Pancreas (tissue), 10 donors: ENCODE data around the gene PHIP. TPM values are rescaled to one million over a fixed set of nuclear protein-coding genes. Genes with fewer than 3 reads are reported as not detected.

ENCODE experiments used
- ATAC-seq, 4 donors: fragments of 200-7000 bp; cut with Tn5 transposase; one replicate each; pipeline versions ENCODE4 v1.8.0 to v1.9.1; 2020; ENCODE audit warnings: mild to moderate bottlenecking in 4 of 4, moderate library complexity in 4 of 4
- DNase-seq, 6 donors: peaks; one replicate each; pipeline ENCODE4 v3.0.0-alpha.2; 2020
- FAIRE-seq: peaks from 2 replicates; lab custom pipeline; 2012; peaks lifted over from hg19 to GRCh38; lab: Jason Lieb, UNC
- H3K27ac ChIP-seq, 4 donors: fragments of 200-600 bp; sonication (generic); 1 replicate in 3 of 4; 2 replicates in 1 of 4; pipeline versions ENCODE4 v1.5.0 to v1.8.0; 2020
- H3K27me3 ChIP-seq, 4 donors: fragments of 200-600 bp; one replicate each; pipeline ENCODE4 v1.8.0; 2021
- H3K36me3 ChIP-seq, 3 donors: fragments of 200-600 bp; sonication (generic) in 1 of 3; one replicate each; pipeline versions ENCODE4 v1.5.0 to v1.8.0; 2020 to 2021
- H3K4me1 ChIP-seq, 3 donors: fragments of 200-600 bp; one replicate each; pipeline ENCODE4 v1.8.0; 2021
- H3K4me3 ChIP-seq, 4 donors: fragments of 200-600 bp; sonication (generic) in 2 of 4; one replicate each; pipeline versions ENCODE4 v1.5.0 to v1.8.0; 2020 to 2021
- H3K9me3 ChIP-seq, 4 donors: fragments of 200-600 bp; one replicate each; pipeline ENCODE4 v1.8.0; 2021
- WGBS, 2 donors: extraction: QIAGEN DNeasy Blood & Tissue Kit; methylation state at CpG; one replicate each; pipeline ENCODE4 v1.1.7; 2013; 5-methylcytosine and 5-hydroxymethylcytosine counted together
- intact Hi-C, 3 donors: fragments of 100-400 bp; cut with DNase I; formaldehyde crosslinking; loops; one replicate each; pipeline versions ENCODE4 v1.11.1 to v1.14.2; 2022
- polyA plus RNA-seq, 2 donors: library from polyadenylated mRNA; stranded (reverse); fragments of 200-250 nt; gene quantifications; one replicate each; pipeline ENCODE4 v1.2.3, GENCODE V29; 2013
- total RNA-seq, 6 donors: library from RNA; stranded (reverse); fragmentation: NEBNext Ultra II Directional in 4 of 6; extraction: Animal tissue kit (Norgen Biotek cat#: 25700) in 4 of 6; gene quantifications; one replicate each; pipeline versions ENCODE4 v1.2.1 to v1.2.4, GENCODE V29; 2021 to 2023
- TF ChIP-seq, protein P1 (sequence below), 4 donors: fragments of 200-600 bp; sonication (generic) in 3 of 4; IDR thresholded peaks; one replicate each; pipeline versions ENCODE4 v1.5.0 to v1.8.0; 2021; ENCODE audit warnings: antibody characterized with exemption in 4 of 4
- donor health status: healthy with polysubstance abuse.
- donor health status: DM: no; HTN: no; CAD: no; lungs with moderate emphysema.
- donor health status: DM: no; HTN: no; CAD: no.
- donor health status: control.
- donor health status: control.
- donor health status: Bipolar disorder and iron deficiency.
- donor health status: DM: yes; HTN: yes; CAD: no.
- donor health status: DM: no; HTN: no; CAD: no.
- donor health status: DM: no; HTN: no; CAD: no.
- donor health status: DM: yes; HTN: yes; CAD: no.

Gene PHIP
- total and polyA plus RNA-seq, 8 donors, result 8.3 to 17.9 (median 11.0) TPM

DNA sequence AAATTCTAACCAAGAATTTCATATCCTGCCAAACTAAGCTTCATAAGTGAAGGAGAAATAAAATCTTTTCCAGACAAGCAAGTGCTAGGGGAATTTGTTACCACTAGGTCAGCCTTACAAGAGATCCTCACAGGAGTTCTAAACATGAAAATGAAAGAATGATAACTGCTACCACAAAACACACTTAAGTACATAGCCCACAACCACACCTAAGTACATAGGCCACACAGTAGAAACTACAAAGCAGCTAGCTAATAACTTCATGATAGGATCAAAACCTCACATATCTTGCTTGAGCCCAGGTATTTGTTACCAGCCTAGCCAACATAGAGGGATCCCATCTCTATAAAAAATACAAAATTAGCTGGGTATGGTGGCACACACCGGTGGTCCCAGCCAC lies 160.3 kb downstream of the PHIP start:
- Histone ChIP-seq H3K4me1 (no peaks in the 10 kb centered on the region), H3K36me3 (no peaks in the 10 kb centered on the region), H3K4me3 (no peak overlapping the region), H3K9me3 (no peaks in the 10 kb centered on the region), H3K27me3 (no peaks in the 10 kb centered on the region), H3K27ac (no peak overlapping the region)
- intact Hi-C loops, result no loop called here
- TF ChIP-seq, protein P1, sequence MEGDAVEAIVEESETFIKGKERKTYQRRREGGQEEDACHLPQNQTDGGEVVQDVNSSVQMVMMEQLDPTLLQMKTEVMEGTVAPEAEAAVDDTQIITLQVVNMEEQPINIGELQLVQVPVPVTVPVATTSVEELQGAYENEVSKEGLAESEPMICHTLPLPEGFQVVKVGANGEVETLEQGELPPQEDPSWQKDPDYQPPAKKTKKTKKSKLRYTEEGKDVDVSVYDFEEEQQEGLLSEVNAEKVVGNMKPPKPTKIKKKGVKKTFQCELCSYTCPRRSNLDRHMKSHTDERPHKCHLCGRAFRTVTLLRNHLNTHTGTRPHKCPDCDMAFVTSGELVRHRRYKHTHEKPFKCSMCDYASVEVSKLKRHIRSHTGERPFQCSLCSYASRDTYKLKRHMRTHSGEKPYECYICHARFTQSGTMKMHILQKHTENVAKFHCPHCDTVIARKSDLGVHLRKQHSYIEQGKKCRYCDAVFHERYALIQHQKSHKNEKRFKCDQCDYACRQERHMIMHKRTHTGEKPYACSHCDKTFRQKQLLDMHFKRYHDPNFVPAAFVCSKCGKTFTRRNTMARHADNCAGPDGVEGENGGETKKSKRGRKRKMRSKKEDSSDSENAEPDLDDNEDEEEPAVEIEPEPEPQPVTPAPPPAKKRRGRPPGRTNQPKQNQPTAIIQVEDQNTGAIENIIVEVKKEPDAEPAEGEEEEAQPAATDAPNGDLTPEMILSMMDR (IDR thresholded peaks at IDR 0.05), result no peak
- ATAC-seq (no peak), FAIRE-seq (no peak), DNase-seq (no peak)
- 88 to 96% methylated on average over 1 of the region's 1 CpG for WGBS, 2 donors

DNA sequence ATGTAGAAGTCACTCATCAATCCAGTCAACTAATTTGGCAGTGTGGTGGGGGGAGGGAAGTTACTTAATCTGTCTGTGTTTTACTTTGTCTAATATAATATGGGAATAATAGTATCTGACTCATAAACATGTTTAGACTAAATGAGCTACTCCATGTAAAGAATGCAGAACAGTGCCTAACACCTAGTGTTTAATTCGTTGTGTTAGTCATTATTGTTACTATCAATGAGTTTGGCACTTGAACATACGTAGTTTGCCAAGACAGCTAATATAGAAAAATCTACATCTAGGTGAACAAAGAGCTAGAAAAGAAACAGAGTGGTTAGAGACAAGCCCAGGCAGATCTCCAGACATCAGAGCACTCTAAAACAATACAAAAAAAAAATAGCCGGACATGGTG lies 161.6 kb downstream of the PHIP start:
- TF ChIP-seq, protein P1 (IDR thresholded peaks at IDR 0.05), result no peak
- FAIRE-seq (no peak), ATAC-seq (no peak), DNase-seq (no peak)
- Histone ChIP-seq H3K27ac (no peak overlapping the region), H3K4me1 (no peaks in the 10 kb centered on the region), H3K36me3 (no peaks in the 10 kb centered on the region), H3K9me3 (no peaks in the 10 kb centered on the region), H3K27me3 (no peaks in the 10 kb centered on the region), H3K4me3 (no peak overlapping the region)
- intact Hi-C loops, result no loop called here
- WGBS, 2 donors, result 87 to 93% methylated on average over 3 of the region's 3 CpGs

DNA sequence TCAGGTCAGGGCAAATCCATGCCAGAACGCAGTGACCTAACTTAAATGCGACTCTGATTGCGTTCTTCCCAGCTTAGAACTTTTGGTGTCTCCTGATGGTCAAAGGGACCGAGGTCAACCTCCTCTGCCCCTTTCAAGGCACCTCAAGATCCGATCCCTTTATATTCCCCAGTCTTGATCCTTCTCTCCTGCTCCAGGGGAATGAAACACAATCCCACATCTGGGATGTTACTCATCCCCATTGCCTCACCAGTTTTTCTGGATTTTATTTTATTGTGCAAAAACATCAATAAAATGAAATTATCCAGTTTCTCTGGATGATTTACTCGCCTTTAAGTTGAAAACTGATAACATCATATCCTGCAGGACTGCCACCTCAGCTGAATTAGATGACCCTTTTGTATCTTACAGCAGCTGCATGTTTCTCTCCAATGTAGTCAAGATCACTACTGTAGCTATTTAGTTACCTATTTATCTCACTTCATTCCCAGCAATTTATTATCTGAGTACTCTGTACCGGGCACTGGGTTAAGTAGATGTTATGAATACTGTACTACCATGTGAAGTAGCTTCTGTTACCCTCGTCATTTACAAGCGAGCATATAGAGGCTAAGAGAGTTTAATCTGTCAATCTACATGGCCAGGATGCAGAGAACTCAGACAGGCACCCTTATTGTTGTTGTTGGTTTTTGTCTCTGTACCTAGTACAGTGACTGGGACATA lies 166.7 kb downstream of the PHIP start:
- WGBS, 2 donors, result 49 to 51% methylated on average over 9 of the region's 9 CpGs
- FAIRE-seq (no peak), DNase-seq (no peak)

DNA sequence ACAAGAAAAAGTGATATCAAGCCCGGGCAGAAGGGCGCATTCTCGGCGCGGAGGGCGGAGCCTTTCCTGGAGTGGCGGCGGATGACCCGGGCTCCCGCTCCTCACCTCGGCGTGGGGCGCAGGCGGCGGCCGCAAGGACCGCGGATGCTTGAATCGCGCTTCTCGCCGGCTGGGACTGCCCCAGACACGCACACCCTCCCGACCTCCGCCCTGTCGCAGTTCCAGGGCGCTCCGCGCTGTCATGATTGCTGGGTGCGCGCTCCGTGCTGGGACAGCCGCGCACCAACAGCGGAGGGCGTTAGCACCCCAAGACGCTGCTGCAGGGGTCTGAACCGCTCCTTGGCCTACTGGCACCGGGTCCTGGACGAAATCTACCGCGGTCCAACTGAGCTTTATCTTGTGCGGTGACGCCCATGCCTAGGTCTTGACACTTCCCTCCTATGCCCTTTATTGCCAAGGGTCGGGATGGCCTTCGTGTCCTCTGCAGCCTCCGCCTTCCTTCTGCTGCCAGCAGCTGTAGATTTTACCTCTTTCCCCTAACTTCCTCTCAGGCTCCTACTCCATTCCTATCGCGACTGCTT lies 167.4 kb downstream of the PHIP start:
- WGBS, 2 donors, result 3 to 4% methylated on average over 49 of the region's 49 CpGs
- Histone ChIP-seq H3K27me3 (no peaks in the 10 kb centered on the region), H3K4me1 (no peaks in the 10 kb centered on the region), H3K4me3 (peak overlapping the region; percentile 21 to 47 (median 34)), H3K27ac (no peak overlapping the region), H3K9me3 (no peaks in the 10 kb centered on the region), H3K36me3 (no peaks in the 10 kb centered on the region)
- DNase-seq, result peak in 3 of 6 donors; percentile 13 to 64 (median 50)
- intact Hi-C loops, result no loop called here
- TF ChIP-seq, protein P1 (IDR thresholded peaks at IDR 0.05), result no peak
- FAIRE-seq, result no peak
- peak; percentile 58 to 84 (median 72) for ATAC-seq

More for the DNA sequence above, 166.7 kb downstream of the PHIP start:
- H3K4me1 ChIP-seq, result no peaks in the 10 kb centered on the region
- H3K9me3 ChIP-seq, result no peaks in the 10 kb centered on the region
- peak in 1 of 4 donors; percentile 37 for ATAC-seq
- TF ChIP-seq, protein P1 (IDR thresholded peaks at IDR 0.05), result no peak
- H3K27ac ChIP-seq, result no peak overlapping the region
- intact Hi-C loops, result no loop called here
- no peaks in the 10 kb centered on the region for H3K27me3 ChIP-seq
- peak overlapping the region in 2 of 4 donors; percentile 38 to 47 for H3K4me3 ChIP-seq
- H3K36me3 ChIP-seq, result no peaks in the 10 kb centered on the region

DNA sequence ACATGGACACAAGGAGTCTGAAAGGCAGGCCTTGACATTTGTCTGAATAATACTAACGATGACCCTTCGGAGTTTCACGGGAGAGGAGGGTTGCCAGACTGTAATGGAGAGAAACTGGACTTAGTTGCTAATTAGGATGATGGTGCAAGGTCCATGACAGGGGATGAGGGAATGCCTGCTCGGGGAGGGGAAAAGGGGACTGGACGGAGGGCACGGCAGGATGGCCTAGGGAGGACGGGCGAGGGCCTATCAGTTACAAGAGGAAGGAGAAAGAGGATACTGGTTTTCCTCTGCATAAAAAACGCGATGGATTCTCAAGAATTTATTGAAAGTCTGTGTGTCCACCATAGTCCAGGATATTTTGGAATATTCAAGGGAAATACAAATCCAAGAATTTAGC lies 168.0 kb downstream of the PHIP start:
- no peaks in the 10 kb centered on the region for H3K36me3 ChIP-seq
- 88 to 91% methylated on average over 10 of the region's 10 CpGs for WGBS, 2 donors
- TF ChIP-seq, protein P1 (IDR thresholded peaks at IDR 0.05), result no peak

More for the DNA sequence above, 168.0 kb downstream of the PHIP start:
- DNase-seq (no peak), FAIRE-seq (no peak), ATAC-seq (peak in 1 of 4 donors; percentile 22)
- no peaks in the 10 kb centered on the region for H3K9me3 ChIP-seq
- no peaks in the 10 kb centered on the region for H3K4me1 ChIP-seq
- H3K27me3 ChIP-seq, result no peaks in the 10 kb centered on the region
- intact Hi-C loops, result no loop called here
- H3K4me3 ChIP-seq, result peak overlapping the region in 1 of 4 donors; percentile 38
- no peak overlapping the region for H3K27ac ChIP-seq
